ENCODE data around the gene HTR4.
"Not testable (repeated sequence)": the region's sequence is repeated elsewhere in the genome, so short reads cannot be mapped to it uniquely, and the experiment has no call there.

Gene HTR4

GRCh38 chr5:148687871-148688270 is 33.5 kb upstream of the HTR4 start:
- Histone ChIP-seq H3K27me3 (no peaks in the 10 kb centered on the region), H3K36me3 (no peaks in the 10 kb centered on the region), H3K9me3 (replicated peaks in 1 of 11) (peaks cover 9 to 26% (median 15%) of the 10 kb centered on the region in 11 experiments; a peak in 17 of 22 replicates), H4K20me1 (no peaks in the 10 kb centered on the region), H3K27ac (no peak overlapping the region), H3K4me2 (no peak overlapping the region), H3K4me3 (no peak overlapping the region), H3K9ac (no peak overlapping the region), H3K4me1 (no peaks in the 10 kb centered on the region)
- TF ChIP-seq Cebpa-rat (IDR thresholded peaks at IDR 0.05) = peak in 3 of 11 experiments; percentile 38 to 48 (median 45); a peak in 2 of 22 replicates

GRCh38 chr5:148687427-148687826 is 33.1 kb upstream of the HTR4 start:
- Histone ChIP-seq H4K20me1 (no peaks in the 10 kb centered on the region), H3K27ac (no peak overlapping the region), H3K27me3 (no peaks in the 10 kb centered on the region), H3K4me1 (no peaks in the 10 kb centered on the region), H3K36me3 (no peaks in the 10 kb centered on the region), H3K9me3 (replicated peaks in 1 of 11) (peaks cover 7 to 26% (median 15%) of the 10 kb centered on the region in 11 experiments; a peak in 17 of 22 replicates), H3K9ac (no peak overlapping the region), H3K4me2 (no peak overlapping the region), H3K4me3 (no peak overlapping the region)
- no peak for TF ChIP-seq Cebpa-rat (IDR thresholded peaks at IDR 0.05)

GRCh38 chr5:148686660-148687059 is 32.3 kb upstream of the HTR4 start:
- Histone ChIP-seq H3K36me3 (no peaks in the 10 kb centered on the region), H3K4me2 (no peak overlapping the region), H3K9ac (no peak overlapping the region), H3K27ac (no peak overlapping the region), H3K4me1 (no peaks in the 10 kb centered on the region), H3K27me3 (no peaks in the 10 kb centered on the region), H3K4me3 (no peak overlapping the region), H4K20me1 (no peaks in the 10 kb centered on the region), H3K9me3 (replicated peaks in 1 of 11) (peaks cover 6 to 26% (median 15%) of the 10 kb centered on the region in 11 experiments; a peak in 17 of 22 replicates)
- no peak for TF ChIP-seq Cebpa-rat (IDR thresholded peaks at IDR 0.05)

GRCh38 chr5:148685520-148686134 is 31.3 kb upstream of the HTR4 start:
- Histone ChIP-seq H3K4me2 (no peak overlapping the region), H4K20me1 (no peaks in the 10 kb centered on the region), H3K4me3 (no peak overlapping the region), H3K9ac (no peak overlapping the region), H3K9me3 (replicated peaks in 1 of 11) (peaks cover under 1 to 20% (median 7%) of the 10 kb centered on the region in 11 experiments; a peak in 15 of 22 replicates), H3K36me3 (no peaks in the 10 kb centered on the region), H3K4me1 (no peaks in the 10 kb centered on the region), H3K27me3 (no peaks in the 10 kb centered on the region), H3K27ac (no peak overlapping the region)
- no peak for TF ChIP-seq Cebpa-rat (IDR thresholded peaks at IDR 0.05)

- H4K20me1 ChIP-seq = no peaks in the 10 kb centered on the region
- no peak overlapping the region for H3K4me2 ChIP-seq
- H3K4me1 ChIP-seq = no peaks in the 10 kb centered on the region
- H3K36me3 ChIP-seq = no peaks in the 10 kb centered on the region
- no peak overlapping the region for H3K9ac ChIP-seq
- peaks cover 0 to 14% (median 4%) of the 10 kb centered on the region in 11 experiments; a peak in 7 of 22 replicates for H3K9me3 ChIP-seq (replicated peaks in 1 of 11)
- H3K4me3 ChIP-seq = no peak overlapping the region
- TF ChIP-seq Cebpa-rat (IDR thresholded peaks at IDR 0.05) = no peak
- no peak overlapping the region for H3K27ac ChIP-seq
- no peaks in the 10 kb centered on the region for H3K27me3 ChIP-seq
Observed at GRCh38 chr5:148684528-148684927, 30.2 kb upstream of the HTR4 start.

GRCh38 chr5:148683651-148684050 is 29.3 kb upstream of the HTR4 start:
- no peaks in the 10 kb centered on the region for H3K27me3 ChIP-seq
- no peak overlapping the region for H3K4me3 ChIP-seq
- H3K4me2 ChIP-seq = no peak overlapping the region
- no peaks in the 10 kb centered on the region for H3K4me1 ChIP-seq
- no peaks in the 10 kb centered on the region for H3K36me3 ChIP-seq
- peaks cover 0 to 11% (median 3%) of the 10 kb centered on the region in 11 experiments; a peak in 7 of 22 replicates for H3K9me3 ChIP-seq (replicated peaks in 1 of 11)
- H3K27ac ChIP-seq = no peak overlapping the region
- no peaks in the 10 kb centered on the region for H4K20me1 ChIP-seq
- H3K9ac ChIP-seq = no peak overlapping the region
- no peak for TF ChIP-seq Cebpa-rat (IDR thresholded peaks at IDR 0.05)

- TF ChIP-seq Cebpa-rat (IDR thresholded peaks at IDR 0.05) = no peak
- H3K27ac ChIP-seq = no peak overlapping the region
- no peaks in the 10 kb centered on the region for H3K36me3 ChIP-seq
- no peak overlapping the region for H3K4me3 ChIP-seq
- H3K9ac ChIP-seq = no peak overlapping the region
- H3K4me2 ChIP-seq = no peak overlapping the region
- H3K9me3 ChIP-seq (replicated peaks in 1 of 11) = no peaks in the 10 kb centered on the region
- no peaks in the 10 kb centered on the region for H4K20me1 ChIP-seq
- no peaks in the 10 kb centered on the region for H3K27me3 ChIP-seq
- no peaks in the 10 kb centered on the region for H3K4me1 ChIP-seq
Observed at GRCh38 chr5:148682058-148683026, 28.0 kb upstream of the HTR4 start.

GRCh38 chr5:148681157-148682057 is 27.1 kb upstream of the HTR4 start:
- TF ChIP-seq Cebpa-rat (IDR thresholded peaks at IDR 0.05) = no peak
- Histone ChIP-seq H3K4me3 (no peak overlapping the region), H3K27me3 (no peaks in the 10 kb centered on the region), H3K27ac (no peak overlapping the region), H3K9me3 (replicated peaks in 1 of 11) (no peaks in the 10 kb centered on the region), H3K9ac (no peak overlapping the region), H4K20me1 (no peaks in the 10 kb centered on the region), H3K36me3 (no peaks in the 10 kb centered on the region), H3K4me2 (no peak overlapping the region), H3K4me1 (no peaks in the 10 kb centered on the region)

- not testable (repeated sequence) for H3K4me1 ChIP-seq, H4K20me1 ChIP-seq, H3K9ac ChIP-seq, H3K4me3 ChIP-seq, H3K4me2 ChIP-seq, H3K36me3 ChIP-seq, H3K27ac ChIP-seq, H3K27me3 ChIP-seq
- H3K9me3 ChIP-seq (replicated peaks in 1 of 11) = peaks cover 0 to 16% (median 5%) of the 10 kb centered on the region in 11 experiments; a peak in 12 of 22 replicates
Observed at GRCh38 chr5:148673704-148674103, 19.4 kb upstream of the HTR4 start.
